ENCODE results near the gene UBL4A.

The UBL4A gene

GRCh38 chrX:154486396-154487207, at the start of gene UBL4A:
UBL4A (minus strand) TSS chrX:154486615; CDS start chrX:154486584, 31 bp downstream.
- DNase-seq (ENCODE audit: low read depth): no peak

GRCh38 chrX:154535892-154536291, 49.5 kb upstream of the UBL4A start:
- DNase-seq (ENCODE audit: low read depth): no peak

- DNase-seq (ENCODE audit: low read depth): peak; percentile 77
Observed at GRCh38 chrX:154534526-154535322, 48.3 kb upstream of the UBL4A start.

- no peak for DNase-seq (ENCODE audit: low read depth)
Observed at GRCh38 chrX:154532690-154533089, 46.3 kb upstream of the UBL4A start.

- no peak for DNase-seq (ENCODE audit: low read depth)
Observed at GRCh38 chrX:154531626-154532025, 45.2 kb upstream of the UBL4A start.

- no peak for DNase-seq (ENCODE audit: low read depth)
Observed at GRCh38 chrX:154530286-154530685, 43.9 kb upstream of the UBL4A start.

- no peak for DNase-seq (ENCODE audit: low read depth)
Observed at GRCh38 chrX:154529206-154529612, 42.8 kb upstream of the UBL4A start.

- no peak for DNase-seq (ENCODE audit: low read depth)
Observed at GRCh38 chrX:154526901-154527675, 40.7 kb upstream of the UBL4A start.

GRCh38 chrX:154525606-154526490, 39.4 kb upstream of the UBL4A start:
- DNase-seq (ENCODE audit: low read depth): no peak

- DNase-seq (ENCODE audit: low read depth): no peak
Observed at GRCh38 chrX:154519389-154519788, 33.0 kb upstream of the UBL4A start.

- DNase-seq (ENCODE audit: low read depth): no peak
Observed at GRCh38 chrX:154517101-154517781, 30.8 kb upstream of the UBL4A start.

- DNase-seq (ENCODE audit: low read depth): peak; percentile 37
Observed at GRCh38 chrX:154516656-154517100, 30.3 kb upstream of the UBL4A start.

GRCh38 chrX:154515966-154516655, 29.7 kb upstream of the UBL4A start, which contains the start of gene FAM3A:
FAM3A (minus strand) TSS chrX:154516232; CDS start chrX:154515772, 460 bp downstream.
- DNase-seq (ENCODE audit: low read depth): peak; percentile 87

GRCh38 chrX:154515090-154515965, 28.9 kb upstream of the UBL4A start:
- no peak for DNase-seq (ENCODE audit: low read depth)

- no peak for DNase-seq (ENCODE audit: low read depth)
Observed at GRCh38 chrX:154513716-154514115, 27.3 kb upstream of the UBL4A start.

- DNase-seq (ENCODE audit: low read depth): no peak
Observed at GRCh38 chrX:154512879-154513553, 26.6 kb upstream of the UBL4A start.

GRCh38 chrX:154511761-154512160, 25.3 kb upstream of the UBL4A start:
- no peak for DNase-seq (ENCODE audit: low read depth)

- DNase-seq (ENCODE audit: low read depth): no peak
Observed at GRCh38 chrX:154509455-154509854, 23.0 kb upstream of the UBL4A start.
